ENCODE results near the gene ACBD4.

The ACBD4 gene

DNA sequence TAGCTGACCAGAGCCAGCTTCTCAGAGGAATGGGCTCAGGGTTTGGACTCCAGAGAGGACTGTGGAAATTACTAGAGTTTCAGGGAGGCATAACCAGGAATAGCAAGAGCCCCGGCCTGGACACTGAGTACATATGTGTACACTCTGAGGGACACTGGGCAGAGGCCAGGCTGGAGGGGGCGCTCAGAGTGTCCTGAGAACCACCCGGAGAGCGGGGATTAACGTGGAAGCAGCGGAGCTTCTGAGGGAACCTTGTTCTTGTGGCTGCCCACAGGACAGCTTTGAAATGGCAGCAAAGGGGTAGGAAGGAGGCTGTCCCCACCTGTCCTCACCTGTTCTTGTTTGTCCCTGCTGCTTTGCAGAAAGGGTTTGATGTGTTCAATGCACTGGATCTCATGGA, 31.0 kb upstream of the ACBD4 start:
- FAIRE-seq, result no peak

DNA sequence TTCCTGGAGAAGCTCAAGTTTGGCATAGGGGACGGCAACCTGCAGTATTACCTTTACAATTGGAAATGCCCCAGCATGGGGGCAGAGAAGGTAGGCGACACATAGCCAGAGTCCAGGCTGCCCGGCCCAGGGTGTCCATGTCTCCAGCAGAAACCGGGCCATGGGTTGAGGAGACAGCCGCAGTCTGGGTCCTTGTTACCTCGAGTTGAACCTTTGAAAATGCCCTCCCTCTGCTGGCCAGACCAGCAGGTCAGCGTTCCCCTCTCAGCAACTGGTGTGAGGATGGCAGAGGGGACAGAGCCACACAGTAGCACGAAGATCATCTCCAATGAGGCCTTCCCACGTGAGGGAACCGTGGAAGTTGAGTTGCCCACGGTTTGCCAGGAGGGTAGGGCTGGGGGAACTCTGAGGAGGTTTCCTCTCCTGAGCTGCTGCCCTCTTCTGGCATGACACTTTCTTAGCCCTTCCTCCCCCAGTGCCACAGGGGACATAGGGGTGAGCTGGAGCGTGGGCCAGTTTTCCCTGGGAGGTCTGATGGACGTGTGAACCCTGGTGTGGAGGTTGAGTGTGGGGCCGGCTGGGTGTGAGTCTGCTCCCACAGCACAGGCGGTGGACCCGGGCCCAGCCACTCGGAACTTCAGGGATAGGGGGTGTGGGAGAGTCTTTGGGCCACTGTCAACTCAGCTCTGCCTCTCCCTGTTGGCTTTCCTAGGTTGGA, 30.4 kb upstream of the ACBD4 start:
- FAIRE-seq, result no peak

DNA sequence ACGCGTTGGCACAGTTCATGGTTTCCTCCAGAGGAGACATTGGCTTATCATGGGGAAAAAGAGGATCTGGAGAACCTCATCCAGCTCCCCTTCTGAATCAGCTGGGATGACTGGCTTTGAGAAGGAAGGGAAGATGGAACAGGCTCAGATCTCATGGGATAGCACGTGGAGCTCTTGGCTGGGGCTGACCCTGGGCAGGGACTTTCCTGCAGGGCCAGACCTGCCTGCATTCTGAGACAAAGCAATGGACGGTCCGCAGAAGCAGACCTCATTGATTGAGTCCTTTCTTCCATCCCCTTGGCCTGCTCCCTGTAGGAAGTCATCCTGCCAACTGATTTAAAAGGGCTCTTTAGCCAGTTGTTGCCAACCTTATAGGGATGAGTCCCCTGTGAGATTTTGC, 29.4 kb upstream of the ACBD4 start:
- FAIRE-seq, result no peak

- FAIRE-seq, result no peak
Observed at GRCh38 chr17:45106582-45106981, 28.9 kb upstream of the ACBD4 start.

- no peak for FAIRE-seq
Observed at GRCh38 chr17:45107293-45108010, 28.0 kb upstream of the ACBD4 start.

DNA sequence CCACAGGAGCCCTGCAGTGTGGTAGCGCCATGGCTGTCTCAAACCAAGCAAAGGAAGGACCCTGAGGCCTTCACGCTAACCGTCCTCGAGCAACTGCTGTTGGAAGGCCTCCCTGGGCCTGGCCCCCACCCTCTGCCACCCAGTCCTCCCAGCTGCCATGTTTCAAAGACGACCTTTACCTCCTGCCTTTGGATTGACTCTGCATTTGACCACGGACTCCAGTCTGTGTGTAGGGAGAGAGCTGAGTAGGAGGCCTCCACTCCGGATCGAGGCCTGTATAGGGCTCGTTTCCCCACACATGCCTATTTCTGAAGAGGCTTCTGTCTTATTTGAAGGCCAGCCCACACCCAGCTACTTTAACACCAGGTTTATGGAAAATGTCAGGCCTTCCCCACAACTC, 27.4 kb upstream of the ACBD4 start:
- no peak for FAIRE-seq

GRCh38 chr17:45108595-45109521, 26.6 kb upstream of the ACBD4 start:
- no peak for FAIRE-seq

DNA sequence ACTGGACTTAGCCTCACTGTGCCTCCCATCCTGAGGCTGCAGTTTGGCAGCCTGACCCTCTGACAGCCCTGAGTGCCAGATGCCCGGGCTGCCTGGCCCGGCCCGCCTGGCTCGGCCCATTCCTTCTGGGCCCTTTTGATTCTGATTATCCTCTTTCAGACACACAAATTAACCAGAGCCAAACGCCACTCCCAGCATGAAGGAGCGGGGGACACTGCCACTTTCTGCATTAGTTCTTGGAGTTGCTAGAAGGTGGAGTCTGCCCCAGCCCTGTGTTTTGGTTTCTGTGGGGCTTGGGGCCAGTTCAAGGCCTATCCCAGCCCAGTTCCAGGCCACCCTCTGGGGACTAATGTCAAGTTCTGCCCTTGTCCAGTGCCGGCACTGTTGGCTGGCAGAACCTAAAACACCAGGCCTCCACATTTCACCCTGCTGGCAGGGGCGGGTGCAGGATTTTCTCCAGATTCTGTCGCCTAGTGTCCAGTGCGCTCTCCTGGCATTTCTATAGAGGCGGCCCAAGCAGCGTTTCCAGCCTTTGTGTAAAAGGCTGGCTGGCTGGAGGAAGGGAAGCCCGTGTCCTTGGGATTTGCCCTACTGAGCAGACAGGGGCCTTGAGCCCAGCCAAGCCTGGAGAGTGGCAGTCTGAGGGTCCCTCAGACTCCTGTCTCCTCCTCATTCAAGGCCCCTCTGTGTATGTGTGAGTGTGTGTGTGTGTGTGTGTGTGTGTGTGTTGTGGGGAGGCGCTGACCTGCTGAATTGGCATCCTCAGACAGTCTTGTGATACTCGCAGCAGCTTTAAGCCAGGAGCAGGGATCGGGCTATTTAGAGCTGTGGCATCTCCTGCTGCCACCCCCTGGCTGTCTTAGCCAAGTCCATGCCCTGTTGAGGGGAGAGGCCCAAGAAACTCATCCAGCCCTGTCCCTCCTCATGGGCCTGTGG, 24.5 kb upstream of the ACBD4 start:
- FAIRE-seq, result no peak

GRCh38 chr17:45111850-45112249, 23.6 kb upstream of the ACBD4 start:
- no peak for FAIRE-seq

DNA sequence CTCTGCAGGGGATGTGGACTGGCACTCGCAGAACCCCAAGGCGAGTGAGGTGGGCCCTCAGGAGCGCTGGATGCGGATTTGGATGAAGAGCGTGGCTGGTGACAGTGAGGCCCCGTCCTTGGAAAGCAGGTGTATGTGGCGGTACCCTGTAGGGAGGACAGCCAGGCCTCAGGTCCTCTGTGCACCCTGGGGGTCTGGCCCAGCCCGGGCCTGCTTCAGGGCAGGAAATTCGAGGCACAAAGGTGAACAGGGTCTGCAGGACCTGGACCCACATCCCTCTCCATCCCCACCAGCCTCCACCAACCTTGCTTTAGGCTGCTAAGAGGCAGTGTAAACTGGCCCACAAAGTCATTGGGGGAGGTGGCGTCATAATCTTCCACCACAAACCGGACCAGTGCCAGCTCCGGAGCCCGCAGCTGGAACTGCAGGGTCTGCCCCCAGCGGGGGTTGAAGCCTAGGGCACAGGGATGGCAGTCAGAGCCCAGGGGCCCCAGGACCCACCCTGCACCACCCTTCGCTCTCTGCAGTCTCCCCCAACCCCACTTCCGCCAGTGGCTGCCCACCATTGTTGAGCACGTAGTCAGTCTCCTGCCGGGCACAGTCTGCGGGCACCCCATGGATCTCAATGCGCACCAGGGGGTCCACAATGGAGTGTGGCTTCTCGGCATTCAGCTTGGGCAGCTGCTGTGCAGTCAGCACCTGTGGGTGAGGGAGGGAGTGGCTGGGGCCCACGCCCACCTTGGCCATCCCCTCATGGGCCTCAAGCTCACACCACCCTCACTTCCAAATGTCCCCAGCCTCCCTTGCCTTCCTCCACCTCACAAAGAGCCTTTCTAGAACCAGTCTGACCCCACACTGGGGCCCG, 22.7 kb upstream of the ACBD4 start:
- FAIRE-seq, result no peak

DNA sequence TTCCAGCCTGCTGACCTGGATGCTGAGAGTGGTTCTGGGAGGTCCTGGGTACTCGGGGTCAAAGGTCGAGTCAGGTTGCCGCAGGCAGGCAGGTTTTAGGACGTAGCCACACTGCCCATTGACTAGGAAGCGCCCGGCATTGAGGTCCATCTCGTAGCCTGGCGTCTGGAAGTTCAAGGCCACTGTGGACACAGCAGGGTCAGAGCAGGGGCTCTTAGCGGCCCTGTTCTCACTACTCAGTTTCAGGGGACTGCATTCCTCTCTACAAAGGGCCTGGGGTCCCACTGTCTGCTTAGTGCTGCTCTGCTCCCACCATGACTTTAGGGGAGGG, 22.1 kb upstream of the ACBD4 start:
- FAIRE-seq, result no peak

DNA sequence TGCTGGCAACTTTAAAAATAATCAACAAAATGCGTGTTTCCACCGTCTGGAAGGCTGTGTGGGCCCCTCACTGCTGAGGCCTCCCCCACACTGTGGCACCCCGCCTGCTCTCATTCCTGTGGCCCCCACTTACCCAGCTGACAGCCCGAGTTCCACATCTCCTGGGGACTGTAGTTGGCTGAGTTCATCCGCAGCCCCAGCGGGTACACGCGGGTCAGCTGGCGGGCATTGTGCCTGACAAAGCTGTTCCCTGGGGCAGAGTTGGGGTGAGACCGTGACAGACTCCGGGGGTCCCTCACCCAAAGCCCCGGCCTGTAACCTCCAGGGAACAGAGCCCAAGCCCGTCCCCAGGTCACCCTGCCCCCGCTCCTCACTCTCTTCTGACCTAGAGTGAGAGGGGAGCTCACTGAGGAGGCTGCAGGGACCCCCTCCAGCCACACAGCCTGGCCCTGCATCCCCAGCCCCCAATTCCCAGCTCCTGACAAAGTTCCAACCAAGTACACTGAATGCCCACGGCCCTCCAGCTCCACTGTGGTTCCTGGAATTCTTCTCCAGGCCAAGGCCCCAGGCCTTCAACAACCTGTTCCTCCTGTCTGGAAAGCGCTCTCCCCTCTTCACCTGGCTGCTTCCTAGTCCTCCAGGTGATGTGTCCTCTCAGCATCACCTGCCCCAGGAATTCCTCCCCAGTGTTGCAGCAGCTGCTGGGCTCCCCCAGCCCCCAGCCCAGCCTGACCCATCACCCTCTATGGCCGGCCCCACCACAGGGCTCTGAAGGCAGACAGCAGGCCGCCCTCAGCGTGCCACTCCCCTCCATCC, 21.2 kb upstream of the ACBD4 start:
- FAIRE-seq, result no peak

DNA sequence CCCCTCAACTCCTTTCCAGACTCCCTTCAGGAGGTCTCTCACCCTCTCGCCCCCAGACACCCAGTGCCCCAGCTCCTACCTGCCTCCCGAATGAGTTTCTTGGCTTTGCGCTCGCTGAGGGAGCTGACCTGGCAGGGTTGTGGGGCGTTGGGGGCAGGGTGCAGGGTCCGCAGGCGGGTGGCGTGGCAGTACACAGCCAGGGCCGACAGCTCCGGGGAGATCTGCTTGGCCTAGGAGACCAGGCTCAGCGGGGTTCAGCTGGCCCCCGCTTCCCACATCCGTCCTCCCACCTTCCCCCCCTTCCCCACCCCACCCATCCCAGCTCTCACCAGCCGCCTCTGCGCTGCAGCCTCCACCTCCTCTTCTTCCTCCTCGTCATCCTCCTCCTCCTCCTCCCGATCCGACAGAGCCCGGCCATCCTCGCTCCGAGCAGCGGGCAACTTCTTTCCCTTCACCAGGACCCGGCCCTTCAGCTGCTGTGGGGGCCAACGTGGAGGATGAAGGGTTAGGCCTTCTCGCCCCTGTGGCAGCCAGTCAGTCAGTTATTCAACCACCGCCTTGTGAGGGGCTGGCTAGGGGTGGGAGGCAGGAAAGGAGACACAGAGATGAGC, 20.4 kb upstream of the ACBD4 start:
- no peak for FAIRE-seq

DNA sequence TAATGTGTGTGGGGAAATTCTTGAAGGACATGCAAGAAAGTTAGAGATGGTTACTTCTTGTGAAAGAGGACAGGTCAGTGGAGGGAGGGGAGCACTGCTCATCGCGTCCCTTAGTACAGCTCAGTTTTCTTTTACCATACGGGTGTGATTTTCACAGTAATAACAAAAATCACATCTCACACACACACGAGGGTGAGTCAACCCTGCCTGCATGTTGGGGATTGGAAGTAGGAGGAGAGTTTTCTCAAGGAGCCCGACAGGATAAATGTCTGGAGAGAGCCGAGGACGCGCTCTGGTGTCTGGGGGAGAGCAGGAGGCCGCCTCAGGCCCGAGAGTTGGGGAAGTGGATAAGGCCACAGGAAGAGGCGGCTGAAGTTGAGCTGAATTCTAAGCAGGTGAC, 19.6 kb upstream of the ACBD4 start:
- no peak for FAIRE-seq

GRCh38 chr17:45116434-45117016, 19.0 kb upstream of the ACBD4 start:
- FAIRE-seq, result no peak

DNA sequence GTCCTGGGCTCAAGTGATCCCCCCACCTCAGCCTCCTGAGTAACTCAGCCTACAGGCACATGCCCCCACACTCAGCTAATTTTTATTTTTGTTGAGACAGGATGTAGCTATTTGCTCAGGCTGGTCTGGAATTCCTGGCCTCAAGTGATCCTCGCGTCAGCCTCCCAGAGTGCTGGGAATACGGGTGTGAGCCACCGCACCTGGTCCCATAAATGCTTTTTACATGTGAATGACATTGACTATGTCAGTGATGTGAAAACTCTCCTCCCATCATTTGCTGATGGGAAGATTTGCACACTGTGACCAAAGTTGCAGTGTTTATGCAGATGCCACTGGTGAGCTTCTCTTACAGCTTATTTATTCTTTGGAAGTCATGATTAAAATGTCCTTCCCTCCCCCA, 18.2 kb upstream of the ACBD4 start:
- FAIRE-seq, result no peak

- no peak for FAIRE-seq
Observed at GRCh38 chr17:45117848-45118646, 17.4 kb upstream of the ACBD4 start.

DNA sequence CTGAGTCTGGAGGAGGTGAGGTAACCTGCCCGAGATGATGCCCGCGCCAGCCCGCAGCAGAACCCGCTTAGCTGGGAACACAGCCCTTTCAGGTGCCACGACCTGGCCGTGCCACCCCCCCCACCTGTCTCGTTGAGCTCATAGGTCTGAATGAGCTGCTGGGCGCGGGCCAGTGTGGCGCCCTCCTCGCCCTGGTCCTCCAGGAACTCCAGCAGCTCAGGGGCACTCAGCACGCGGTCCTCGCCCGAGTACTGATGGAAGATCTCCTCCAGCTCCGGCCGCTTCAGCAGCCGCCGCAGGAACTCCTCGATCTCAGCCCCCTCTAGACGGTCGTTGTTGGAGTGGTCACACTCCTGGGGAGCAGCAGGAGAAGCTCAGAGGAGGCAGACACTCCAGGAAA, 16.8 kb upstream of the ACBD4 start:
- FAIRE-seq, result no peak

DNA sequence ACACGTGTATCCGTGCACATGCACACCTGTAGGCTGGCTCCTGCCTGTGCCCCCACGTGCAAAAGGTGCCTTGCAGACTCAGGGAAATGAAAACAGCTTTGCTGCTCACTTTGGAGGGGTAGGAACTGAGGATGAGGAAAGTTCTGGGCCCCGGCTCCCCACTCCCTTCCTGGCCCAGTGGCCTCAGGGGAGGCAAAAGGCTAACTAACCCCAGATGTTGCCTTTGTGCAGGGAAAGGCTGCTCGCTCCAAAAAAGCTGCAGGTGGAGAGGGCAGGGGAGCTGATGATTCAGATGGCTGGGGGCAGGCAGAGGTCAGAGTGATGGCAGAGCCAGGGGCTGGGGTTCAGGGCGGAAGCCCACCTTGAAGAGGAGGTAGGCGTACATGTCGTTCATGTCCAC, 15.5 kb upstream of the ACBD4 start:
- FAIRE-seq, result no peak

Data from colon (tissue), 2 donors.